Measurements from ENCODE around the gene HSF4.

HSF4 gene

GRCh38 chr16:67150047-67150832, 14.3 kb upstream of the HSF4 start:
- DNase-seq: peak; percentile 46

- peak; percentile 29 for DNase-seq
Observed at GRCh38 chr16:67150833-67151396, 13.6 kb upstream of the HSF4 start, which contains the start of gene B3GNT9. Gene B3GNT9 (minus strand): TSS chr16:67150998. CDS start chr16:67150485, 513 bp downstream.

- no peak for DNase-seq
Observed at GRCh38 chr16:67151431-67152097, 13.0 kb upstream of the HSF4 start.

- no peak for DNase-seq
Observed at GRCh38 chr16:67154578-67155294, 9.8 kb upstream of the HSF4 start.

GRCh38 chr16:67155295-67156142, 9.0 kb upstream of the HSF4 start:
- DNase-seq: peak; percentile 82

GRCh38 chr16:67156143-67156844, 8.3 kb upstream of the HSF4 start:
- DNase-seq: no peak

GRCh38 chr16:67157106-67157748, 7.3 kb upstream of the HSF4 start:
- no peak for DNase-seq

- peak; percentile 73 for DNase-seq
Observed at GRCh38 chr16:67157892-67158635, 6.5 kb upstream of the HSF4 start.

- peak; percentile 91 for DNase-seq
Observed at GRCh38 chr16:67158637-67159600, 5.6 kb upstream of the HSF4 start.

- DNase-seq: no peak
Observed at GRCh38 chr16:67161595-67162058, 2.9 kb upstream of the HSF4 start.

GRCh38 chr16:67162506-67163163, 1.9 kb upstream of the HSF4 start:
- DNase-seq: no peak

GRCh38 chr16:67163164-67163998, 1.2 kb upstream of the HSF4 start:
- DNase-seq: peak; percentile 61

- no peak for DNase-seq
Observed at GRCh38 chr16:67163999-67164558, 466 bp upstream of the HSF4 start.

- no peak for DNase-seq
Observed at GRCh38 chr16:67165121-67166078, 855 bp downstream of the HSF4 start.

GRCh38 chr16:67166110-67166547, 1.6 kb downstream of the HSF4 start:
- no peak for DNase-seq
